ENCODE data around the gene ZSWIM1. TPM values are rescaled to one million over a fixed set of nuclear protein-coding genes. Genes with fewer than 3 reads are reported as not detected.
A peak's percentile ranks its signal among the peaks of the same experiment; 100 is the strongest.

Gene ZSWIM1
- total and polyA plus RNA-seq, 2 experiments from 2014 or later: 11.7 to 13.5 TPM

- no peak for TF ChIP-seq CTCF (IDR thresholded peaks at IDR 0.05; ENCODE audit: low read depth, low read length)
- Histone ChIP-seq H3K4me1 (ENCODE audit: low read depth) (peaks cover 9% of the 10 kb centered on the region), H3K27ac (peak overlapping the region; percentile 64), H3K9me3 (ENCODE audit: low read depth) (no peaks in the 10 kb centered on the region), H3K27me3 (no peaks in the 10 kb centered on the region), H3K4me3 (no peak overlapping the region), H3K36me3 (peaks cover 8% of the 10 kb centered on the region)
- no peak for DNase-seq (ENCODE audit: low read depth in 1 of 2, low spot score in 1 of 2)
Measured at GRCh38 chr20:45850238-45850637, 30.8 kb upstream of the ZSWIM1 start.

- no peak for TF ChIP-seq CTCF (IDR thresholded peaks at IDR 0.05; ENCODE audit: low read depth, low read length)
- no peak overlapping the region for H3K4me3 ChIP-seq
- peak in 1 of 2 donors; percentile 33 for DNase-seq (ENCODE audit: low read depth in 1 of 2, low spot score in 1 of 2)
- H3K27me3 ChIP-seq: no peaks in the 10 kb centered on the region
- H3K27ac ChIP-seq: peak overlapping the region; percentile 64
- no peaks in the 10 kb centered on the region for H3K9me3 ChIP-seq (ENCODE audit: low read depth)
- peaks cover 9% of the 10 kb centered on the region for H3K4me1 ChIP-seq (ENCODE audit: low read depth)
- H3K36me3 ChIP-seq: peaks cover 8% of the 10 kb centered on the region
Measured at GRCh38 chr20:45850926-45851325, 30.1 kb upstream of the ZSWIM1 start.

GRCh38 chr20:45851501-45851900 lies 29.5 kb upstream of the ZSWIM1 start:
- no peak for TF ChIP-seq CTCF (IDR thresholded peaks at IDR 0.05; ENCODE audit: low read depth, low read length)
- peaks cover 15% of the 10 kb centered on the region for H3K4me1 ChIP-seq (ENCODE audit: low read depth)
- peak overlapping the region; percentile 64 for H3K27ac ChIP-seq
- H3K9me3 ChIP-seq (ENCODE audit: low read depth): no peaks in the 10 kb centered on the region
- H3K4me3 ChIP-seq: no peak overlapping the region
- no peak for DNase-seq (ENCODE audit: low read depth in 1 of 2, low spot score in 1 of 2)
- peaks cover 3% of the 10 kb centered on the region for H3K36me3 ChIP-seq
- no peaks in the 10 kb centered on the region for H3K27me3 ChIP-seq

- no peaks in the 10 kb centered on the region for H3K9me3 ChIP-seq (ENCODE audit: low read depth)
- H3K27ac ChIP-seq: no peak overlapping the region
- TF ChIP-seq CTCF (IDR thresholded peaks at IDR 0.05; ENCODE audit: low read depth, low read length): no peak
- H3K27me3 ChIP-seq: no peaks in the 10 kb centered on the region
- no peak for DNase-seq (ENCODE audit: low read depth in 1 of 2, low spot score in 1 of 2)
- peaks cover 17% of the 10 kb centered on the region for H3K4me1 ChIP-seq (ENCODE audit: low read depth)
- H3K36me3 ChIP-seq: peaks cover 3% of the 10 kb centered on the region
- no peak overlapping the region for H3K4me3 ChIP-seq
Measured at GRCh38 chr20:45852326-45852725, 28.7 kb upstream of the ZSWIM1 start.

GRCh38 chr20:45853484-45853883 lies 27.5 kb upstream of the ZSWIM1 start:
- Histone ChIP-seq H3K36me3 (peaks cover 3% of the 10 kb centered on the region), H3K27ac (no peak overlapping the region), H3K4me1 (ENCODE audit: low read depth) (peaks cover 21% of the 10 kb centered on the region), H3K9me3 (ENCODE audit: low read depth) (no peaks in the 10 kb centered on the region), H3K27me3 (no peaks in the 10 kb centered on the region), H3K4me3 (no peak overlapping the region)
- DNase-seq (ENCODE audit: low read depth in 1 of 2, low spot score in 1 of 2): no peak
- no peak for TF ChIP-seq CTCF (IDR thresholded peaks at IDR 0.05; ENCODE audit: low read depth, low read length)
